GM23248 (cell line): Measurements from ENCODE around the gene GGACT. TPM values are rescaled to one million over a fixed set of nuclear protein-coding genes. Genes with fewer than 3 reads are reported as not detected.

ENCODE experiments used
- DNase-seq: peaks from one replicate; pipeline ENCODE4 v3.0.0-alpha.2; 2015
- H2AFZ ChIP-seq: fragments of 200-600 bp; sonication (generic); 2 replicates; pipeline ENCODE4 v1.6.1; 2016; ENCODE audit warnings: antibody characterized with exemption
- H3F3A ChIP-seq: fragments of 200-600 bp; sonication (generic); 2 replicates; pipeline ENCODE4 v1.6.1; 2016; ENCODE audit warnings: mild to moderate bottlenecking, antibody characterized with exemption, mixed run types; ENCODE audit not compliant: insufficient read depth
- H3K27ac ChIP-seq: fragments of 200-600 bp; sonication (generic); 2 replicates; pipeline ENCODE4 v1.5.1; 2016; ENCODE audit warnings: mild to moderate bottlenecking
- H3K27me3 ChIP-seq: fragments of 200-600 bp; sonication (generic); replicated peaks from 2 replicates; pipeline ENCODE4 v1.6.1; 2016; ENCODE audit warnings: mild to moderate bottlenecking; ENCODE audit not compliant: insufficient read depth
- H3K36me3 ChIP-seq: fragments of 200-600 bp; sonication (generic); 2 replicates; pipeline ENCODE4 v1.6.1; 2016; ENCODE audit warnings: low read depth, mild to moderate bottlenecking
- H3K4me1 ChIP-seq: fragments of 200-600 bp; sonication (generic); 2 replicates; pipeline ENCODE4 v1.6.1; 2016; ENCODE audit warnings: mild to moderate bottlenecking; ENCODE audit not compliant: insufficient read depth
- H3K4me2 ChIP-seq: fragments of 200-600 bp; sonication (generic); one replicate; pipeline ENCODE4 v1.6.1; 2016; ENCODE audit warnings: mild to moderate bottlenecking; ENCODE audit not compliant: unreplicated experiment
- H3K4me3 ChIP-seq: fragments of 200-600 bp; sonication (generic); 2 replicates; pipeline ENCODE4 v1.5.1; 2016; ENCODE audit warnings: mild to moderate bottlenecking
- H3K79me2 ChIP-seq: fragments of 200-600 bp; sonication (generic); 2 replicates; pipeline ENCODE4 v1.6.1; 2016; ENCODE audit warnings: mild to moderate bottlenecking; ENCODE audit not compliant: insufficient read depth
- H3K9ac ChIP-seq: fragments of 200-600 bp; sonication (generic); 2 replicates; pipeline ENCODE4 v1.6.1; 2016; ENCODE audit warnings: mild to moderate bottlenecking
- H3K9me2 ChIP-seq: fragments of 200-600 bp; sonication (generic); 2 replicates; pipeline ENCODE4 v1.6.1; 2016; ENCODE audit warnings: mixed run types, mild to moderate bottlenecking, moderate library complexity; ENCODE audit not compliant: insufficient read depth
- H3K9me3 ChIP-seq: fragments of 200-600 bp; sonication (generic); one replicate; pipeline ENCODE4 v1.6.1; 2017; ENCODE audit warnings: low read depth
- H4K20me1 ChIP-seq: fragments of 200-600 bp; sonication (generic); 2 replicates; pipeline ENCODE4 v1.6.0; 2016; ENCODE audit not compliant: insufficient read depth
- EZH2 ChIP-seq: fragments of 200-600 bp; sonication (generic); IDR thresholded peaks from 2 replicates; pipeline ENCODE4 v1.6.1; 2018; ENCODE audit warnings: antibody characterized with exemption, mild to moderate bottlenecking; ENCODE audit not compliant: insufficient read depth, poor library complexity, severe bottlenecking
- EZH2phosphoT487 ChIP-seq: fragments of 200-600 bp; sonication (generic); IDR thresholded peaks from 2 replicates; pipeline ENCODE4 v1.6.1; 2018; ENCODE audit warnings: antibody characterized with exemption, moderate library complexity, mild to moderate bottlenecking, low read depth; ENCODE audit not compliant: insufficient read depth
- WGBS, 2 experiments: methylation state at CpG; one replicate each; pipeline ENCODE4 v1.1.6; 2015 to 2017; ENCODE audit warnings: low lambda C conversion rate in 2 of 2, low coverage in 1 of 2; ENCODE audit errors: missing lambda C conversion rate in 2 of 2; 5-methylcytosine and 5-hydroxymethylcytosine counted together
- in situ Hi-C: fragments of 300-500 bp; cut with MboI; formaldehyde crosslinking; loops from 2 replicates; pipeline ENCODE4 v1.15.0; 2020
- polyA plus RNA-seq: library from polyadenylated mRNA; unstranded; fragments of >200 nt; fragmentation: Nextera tagmentation; extraction: Ambion mirVana; gene quantifications from 2 replicates; pipeline ENCODE4 v1.2.1, GENCODE V29; 2016
- total RNA-seq: library from RNA; depleted of rRNA; stranded (reverse); fragments of >200 nt; shearing (Covaris generic); gene quantifications from 2 replicates; pipeline ENCODE4 v1.2.3, GENCODE V29; 2014

Gene GGACT
- total and polyA plus RNA-seq, 2 experiments from 2014 or later = 1.6 to 5.7 TPM

DNA sequence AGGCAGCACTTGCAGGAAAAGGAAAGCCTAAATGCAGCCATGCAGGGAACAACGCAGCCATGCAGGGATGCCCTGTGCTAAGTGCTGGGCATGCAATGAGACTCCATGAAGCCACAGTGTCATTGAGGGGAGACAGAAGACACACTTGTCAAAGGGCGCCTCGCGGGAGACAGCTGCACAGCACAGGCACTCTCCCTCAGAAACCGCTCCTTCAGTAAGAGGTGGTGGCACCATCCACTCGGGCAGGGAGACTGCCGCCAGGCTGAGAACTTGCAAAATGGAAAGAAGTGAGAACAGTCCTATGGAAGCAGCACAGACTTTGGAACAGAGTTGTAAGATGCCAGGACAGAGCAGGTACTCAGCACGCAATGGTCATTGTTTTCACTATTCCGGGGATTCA, 51.1 kb downstream of the GGACT start:
- Histone ChIP-seq H3K4me2 (no peak overlapping the region), H3K9me3 (no peaks in the 10 kb centered on the region), H3K4me3 (no peak overlapping the region), H3K9ac (no peak overlapping the region), H3K36me3 (no peaks in the 10 kb centered on the region), H3K9me2 (no peaks in the 10 kb centered on the region), H4K20me1 (no peaks in the 10 kb centered on the region), H3F3A (no peaks in the 10 kb centered on the region), H3K27ac (no peak overlapping the region), H3K4me1 (0 out of 2 replicates have a peak, but pooled peaks cover 4% of the 10 kb centered on the region), H3K79me2 (no peaks in the 10 kb centered on the region), H2AFZ (no peak overlapping the region), H3K27me3 (no peaks in the 10 kb centered on the region)
- no peak for DNase-seq
- in situ Hi-C loops = loop anchor here (10.0 kb wide), 1 partner anchor 613 kb away; no protein-coding TSS in a partner anchor
- 91% methylated on average over 9 of the region's 9 CpGs for WGBS, 2 experiments
- no peak for TF ChIP-seq EZH2phosphoT487
- TF ChIP-seq EZH2 = no peak

DNA sequence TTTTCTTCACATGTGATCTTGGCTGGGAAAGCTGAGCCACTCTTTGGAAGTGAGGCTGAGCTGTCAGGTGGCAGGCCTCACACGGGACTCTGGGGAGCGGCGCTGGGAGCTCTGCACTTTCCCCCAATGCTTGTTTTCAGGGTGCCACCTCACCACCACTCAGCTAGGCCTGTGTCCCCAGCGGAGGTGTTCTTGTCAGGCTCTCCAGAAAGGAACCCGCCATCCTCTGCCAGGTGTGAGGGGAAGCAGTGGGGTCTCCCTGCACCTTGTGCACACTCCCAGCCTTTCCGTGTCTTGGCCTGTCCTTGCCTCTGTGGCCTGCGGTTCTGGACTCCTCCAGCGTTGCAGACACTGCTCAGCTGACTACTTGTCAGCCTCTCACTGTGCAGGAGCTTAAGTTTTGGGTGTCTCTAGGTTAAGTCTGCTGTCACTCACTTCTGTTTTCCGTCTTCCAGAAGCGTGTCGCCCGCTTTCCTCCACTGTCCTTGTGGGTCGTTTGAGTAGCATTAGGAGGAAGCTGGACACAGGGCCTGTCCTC, 51.9 kb downstream of the GGACT start:
- Histone ChIP-seq H3K9ac (no peak overlapping the region), H3K36me3 (no peaks in the 10 kb centered on the region), H3K79me2 (no peaks in the 10 kb centered on the region), H2AFZ (no peak overlapping the region), H3K27ac (no peak overlapping the region), H3K4me3 (no peak overlapping the region), H3K4me2 (no peak overlapping the region), H3K27me3 (no peaks in the 10 kb centered on the region), H3K4me1 (0 out of 2 replicates have a peak, but pooled peaks cover 4% of the 10 kb centered on the region), H3K9me3 (no peaks in the 10 kb centered on the region), H3F3A (no peaks in the 10 kb centered on the region), H4K20me1 (no peaks in the 10 kb centered on the region), H3K9me2 (no peaks in the 10 kb centered on the region)
- in situ Hi-C loops = loop anchor here (10.0 kb wide), 1 partner anchor 612 kb away; no protein-coding TSS in a partner anchor
- DNase-seq = no peak
- TF ChIP-seq EZH2phosphoT487 (no peak), EZH2 (no peak)
- 91 to 92% methylated on average over 13 of the region's 13 CpGs for WGBS, 2 experiments

DNA sequence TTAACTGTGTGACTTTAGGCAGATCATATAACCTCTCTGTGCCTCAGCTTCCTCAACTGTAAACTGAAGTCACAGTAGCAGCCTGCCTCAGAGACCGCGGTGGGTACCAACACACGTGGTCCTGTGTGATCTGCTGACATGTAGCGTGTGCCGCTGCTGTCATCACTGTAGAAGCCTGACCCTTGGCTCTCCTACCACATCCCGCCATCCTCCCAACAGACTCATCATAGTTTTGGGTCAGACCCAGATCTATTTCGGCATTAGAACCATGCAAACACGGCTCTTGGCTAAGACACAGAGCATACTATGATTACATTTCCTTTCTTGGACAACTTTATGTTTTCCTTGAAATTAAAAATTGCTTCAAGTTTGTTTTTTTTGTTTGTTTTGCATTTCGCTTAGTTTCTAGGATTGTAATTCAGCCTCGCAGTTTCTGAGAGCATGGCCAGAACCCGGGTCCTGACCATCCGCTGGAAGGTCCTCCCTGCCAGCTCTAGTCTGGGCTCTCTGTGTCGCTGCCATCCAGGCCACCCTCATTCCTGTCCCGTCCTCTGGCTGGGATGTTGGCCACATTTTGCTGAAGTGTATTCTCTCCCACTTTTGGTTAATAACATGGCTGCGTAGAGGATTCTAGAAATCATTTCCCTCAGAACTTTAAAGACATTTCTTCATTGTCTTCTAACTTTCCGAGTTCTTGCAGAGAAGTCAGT, 53.0 kb downstream of the GGACT start:
- H3K27me3 ChIP-seq = no peaks in the 10 kb centered on the region
- TF ChIP-seq EZH2phosphoT487 (no peak), EZH2 (no peak)
- no peaks in the 10 kb centered on the region for H3F3A ChIP-seq
- no peak overlapping the region for H3K9ac ChIP-seq
- peak; percentile 74 for DNase-seq
- WGBS, 2 experiments = 22 to 23% methylated on average over 16 of the region's 16 CpGs
- no peaks in the 10 kb centered on the region for H3K9me2 ChIP-seq
- H3K9me3 ChIP-seq = no peaks in the 10 kb centered on the region
- H2AFZ ChIP-seq = no peak overlapping the region
- H3K27ac ChIP-seq = no peak overlapping the region
- H3K4me3 ChIP-seq = no peak overlapping the region
- 0 out of 2 replicates have a peak, but pooled peaks cover 4% of the 10 kb centered on the region for H3K4me1 ChIP-seq
- no peaks in the 10 kb centered on the region for H3K79me2 ChIP-seq
- H4K20me1 ChIP-seq = no peaks in the 10 kb centered on the region
- no peaks in the 10 kb centered on the region for H3K36me3 ChIP-seq
- no peak overlapping the region for H3K4me2 ChIP-seq
- in situ Hi-C loops = loop anchor here (10.0 kb wide), 1 partner anchor 611 kb away; no protein-coding TSS in a partner anchor

DNA sequence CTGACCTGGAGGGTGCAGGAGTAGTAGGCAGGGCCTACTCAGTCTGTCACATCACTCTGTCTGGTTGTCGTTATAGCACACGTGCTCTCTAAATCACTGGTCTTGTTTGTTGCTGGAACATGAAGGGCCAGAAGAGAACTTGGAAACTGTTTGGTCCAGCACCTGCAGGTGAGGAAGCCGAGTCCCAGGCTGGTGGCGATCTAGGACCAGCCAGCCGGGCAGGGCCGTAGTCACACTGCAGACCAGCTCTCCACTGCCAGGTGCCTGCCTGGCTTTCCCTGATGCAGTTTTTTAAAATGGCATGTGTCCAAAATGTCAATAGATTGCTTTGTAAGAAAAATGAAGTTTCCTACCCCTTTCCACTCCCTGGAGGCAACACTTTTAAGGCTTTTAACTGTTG, 53.7 kb downstream of the GGACT start:
- Histone ChIP-seq H3K36me3 (no peaks in the 10 kb centered on the region), H3K4me2 (no peak overlapping the region), H3K9ac (no peak overlapping the region), H4K20me1 (no peaks in the 10 kb centered on the region), H3K9me2 (no peaks in the 10 kb centered on the region), H3K79me2 (no peaks in the 10 kb centered on the region), H3K27ac (no peak overlapping the region), H3K9me3 (no peaks in the 10 kb centered on the region), H3K4me3 (no peak overlapping the region), H3F3A (no peaks in the 10 kb centered on the region), H2AFZ (no peak overlapping the region), H3K27me3 (no peaks in the 10 kb centered on the region), H3K4me1 (0 out of 2 replicates have a peak, but pooled peaks cover 4% of the 10 kb centered on the region)
- TF ChIP-seq EZH2phosphoT487 (no peak), EZH2 (no peak)
- in situ Hi-C loops = loop anchor here (10.0 kb wide), 1 partner anchor 610 kb away; no protein-coding TSS in a partner anchor
- no peak for DNase-seq
- WGBS, 2 experiments = 79 to 81% methylated on average over 6 of the region's 6 CpGs
